Measurements from ENCODE around the gene SOHLH1.
"Not testable (repeated sequence)": the region's sequence is repeated elsewhere in the genome, so short reads cannot be mapped to it uniquely, and the experiment has no call there.

Gene SOHLH1

DNA sequence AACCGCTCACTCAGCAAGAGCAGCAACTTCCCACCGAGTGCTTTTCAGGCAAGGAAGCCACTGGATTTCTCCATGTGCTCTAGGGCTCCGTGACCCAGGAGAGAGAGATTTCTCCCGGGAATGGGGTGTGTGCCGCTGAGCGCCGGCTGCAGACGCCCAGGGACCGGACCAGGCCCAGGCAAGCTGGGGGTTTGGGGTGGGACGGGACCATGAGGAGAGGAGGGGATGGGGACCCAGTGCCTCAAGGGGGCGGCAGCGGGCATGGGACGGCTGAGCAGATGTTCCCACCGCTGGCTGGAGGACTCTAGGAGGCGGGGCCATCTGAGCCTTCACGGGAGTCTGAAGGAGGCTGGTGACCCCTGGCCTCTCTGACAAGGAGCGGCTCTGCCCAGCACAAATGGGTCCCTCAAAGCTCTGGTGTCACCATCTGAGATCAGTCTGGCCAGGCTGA, 27.7 kb downstream of the SOHLH1 start:
- TF ChIP-seq POLR2AphosphoS5 (IDR thresholded peaks at IDR 0.05; ENCODE audit: low read depth), result no peak
- no peak for TF ChIP-seq GABPA (IDR thresholded peaks at IDR 0.05; ENCODE audit: low read depth)
- TF ChIP-seq, protein P1, sequence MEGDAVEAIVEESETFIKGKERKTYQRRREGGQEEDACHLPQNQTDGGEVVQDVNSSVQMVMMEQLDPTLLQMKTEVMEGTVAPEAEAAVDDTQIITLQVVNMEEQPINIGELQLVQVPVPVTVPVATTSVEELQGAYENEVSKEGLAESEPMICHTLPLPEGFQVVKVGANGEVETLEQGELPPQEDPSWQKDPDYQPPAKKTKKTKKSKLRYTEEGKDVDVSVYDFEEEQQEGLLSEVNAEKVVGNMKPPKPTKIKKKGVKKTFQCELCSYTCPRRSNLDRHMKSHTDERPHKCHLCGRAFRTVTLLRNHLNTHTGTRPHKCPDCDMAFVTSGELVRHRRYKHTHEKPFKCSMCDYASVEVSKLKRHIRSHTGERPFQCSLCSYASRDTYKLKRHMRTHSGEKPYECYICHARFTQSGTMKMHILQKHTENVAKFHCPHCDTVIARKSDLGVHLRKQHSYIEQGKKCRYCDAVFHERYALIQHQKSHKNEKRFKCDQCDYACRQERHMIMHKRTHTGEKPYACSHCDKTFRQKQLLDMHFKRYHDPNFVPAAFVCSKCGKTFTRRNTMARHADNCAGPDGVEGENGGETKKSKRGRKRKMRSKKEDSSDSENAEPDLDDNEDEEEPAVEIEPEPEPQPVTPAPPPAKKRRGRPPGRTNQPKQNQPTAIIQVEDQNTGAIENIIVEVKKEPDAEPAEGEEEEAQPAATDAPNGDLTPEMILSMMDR (IDR thresholded peaks at IDR 0.05; ENCODE audit: insufficient read depth, low read length), result no peak
- TF ChIP-seq, protein P2, sequence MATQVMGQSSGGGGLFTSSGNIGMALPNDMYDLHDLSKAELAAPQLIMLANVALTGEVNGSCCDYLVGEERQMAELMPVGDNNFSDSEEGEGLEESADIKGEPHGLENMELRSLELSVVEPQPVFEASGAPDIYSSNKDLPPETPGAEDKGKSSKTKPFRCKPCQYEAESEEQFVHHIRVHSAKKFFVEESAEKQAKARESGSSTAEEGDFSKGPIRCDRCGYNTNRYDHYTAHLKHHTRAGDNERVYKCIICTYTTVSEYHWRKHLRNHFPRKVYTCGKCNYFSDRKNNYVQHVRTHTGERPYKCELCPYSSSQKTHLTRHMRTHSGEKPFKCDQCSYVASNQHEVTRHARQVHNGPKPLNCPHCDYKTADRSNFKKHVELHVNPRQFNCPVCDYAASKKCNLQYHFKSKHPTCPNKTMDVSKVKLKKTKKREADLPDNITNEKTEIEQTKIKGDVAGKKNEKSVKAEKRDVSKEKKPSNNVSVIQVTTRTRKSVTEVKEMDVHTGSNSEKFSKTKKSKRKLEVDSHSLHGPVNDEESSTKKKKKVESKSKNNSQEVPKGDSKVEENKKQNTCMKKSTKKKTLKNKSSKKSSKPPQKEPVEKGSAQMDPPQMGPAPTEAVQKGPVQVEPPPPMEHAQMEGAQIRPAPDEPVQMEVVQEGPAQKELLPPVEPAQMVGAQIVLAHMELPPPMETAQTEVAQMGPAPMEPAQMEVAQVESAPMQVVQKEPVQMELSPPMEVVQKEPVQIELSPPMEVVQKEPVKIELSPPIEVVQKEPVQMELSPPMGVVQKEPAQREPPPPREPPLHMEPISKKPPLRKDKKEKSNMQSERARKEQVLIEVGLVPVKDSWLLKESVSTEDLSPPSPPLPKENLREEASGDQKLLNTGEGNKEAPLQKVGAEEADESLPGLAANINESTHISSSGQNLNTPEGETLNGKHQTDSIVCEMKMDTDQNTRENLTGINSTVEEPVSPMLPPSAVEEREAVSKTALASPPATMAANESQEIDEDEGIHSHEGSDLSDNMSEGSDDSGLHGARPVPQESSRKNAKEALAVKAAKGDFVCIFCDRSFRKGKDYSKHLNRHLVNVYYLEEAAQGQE (IDR thresholded peaks at IDR 0.05; ENCODE audit: insufficient replicate concordance, low read depth), result no peak
- TF ChIP-seq SPI1 (IDR thresholded peaks at IDR 0.05; ENCODE audit: borderline replicate concordance, low read depth), result no peak
- no peaks in the 10 kb centered on the region for H3K27me3 ChIP-seq (ENCODE audit: insufficient read depth, poor library complexity, severe bottlenecking)
- DNase-seq (ENCODE audit: low read depth in 1 of 2, low spot score in 1 of 2), result no peak
- no peak overlapping the region for H3K4me3 ChIP-seq (replicated peaks; ENCODE audit: insufficient read depth, low read length)
- H3K27ac ChIP-seq (replicated peaks), result no peak overlapping the region

DNA sequence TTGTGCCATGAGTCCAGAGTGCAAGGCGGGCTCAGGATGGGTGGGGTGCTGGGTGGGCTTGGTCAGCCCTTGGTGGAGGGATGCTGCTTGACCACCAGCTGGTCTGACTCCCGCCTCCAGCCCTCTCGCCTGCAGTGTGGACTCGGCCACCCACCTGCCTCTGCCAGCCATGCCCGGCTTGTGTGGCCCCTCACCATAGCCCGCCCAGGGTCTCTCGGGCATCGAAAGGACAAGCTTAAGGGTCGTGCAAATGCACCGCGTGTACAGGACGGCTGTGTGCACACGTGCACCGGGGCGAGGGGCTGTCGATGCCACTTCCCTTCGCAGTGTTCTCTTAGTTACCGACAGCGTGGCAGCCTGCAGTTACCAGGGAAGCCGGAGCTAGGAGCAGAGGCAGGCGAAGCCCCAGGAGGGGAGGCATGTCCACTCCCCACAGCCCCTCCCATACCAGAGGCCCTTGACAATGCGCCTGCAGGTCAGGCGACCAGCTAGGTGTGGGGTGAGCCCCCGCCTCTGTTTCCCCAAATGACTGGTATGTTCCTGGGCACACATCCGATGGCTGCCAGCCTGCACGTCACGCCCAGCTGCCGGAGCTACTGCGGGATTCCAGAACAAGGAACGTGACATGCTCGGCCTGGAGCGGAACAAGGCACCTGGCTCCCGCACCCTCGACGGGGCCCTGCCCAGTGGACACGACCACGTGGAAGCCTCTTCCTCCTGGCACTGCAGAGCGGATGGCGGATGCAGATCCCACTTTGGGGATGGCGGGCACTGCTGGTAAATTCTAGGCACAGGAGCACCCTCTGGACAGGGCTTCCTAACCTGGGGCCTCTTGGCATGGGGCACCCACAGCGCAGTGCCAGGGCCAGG, 28.3 kb downstream of the SOHLH1 start:
- Histone ChIP-seq H3K27ac (replicated peaks) (no peak overlapping the region), H3K4me3 (replicated peaks; ENCODE audit: insufficient read depth, low read length) (no peak overlapping the region), H3K27me3 (ENCODE audit: insufficient read depth, poor library complexity, severe bottlenecking) (peaks cover 2% of the 10 kb centered on the region)
- no peak for DNase-seq (ENCODE audit: low read depth in 1 of 2, low spot score in 1 of 2)
- no peak for TF ChIP-seq SPI1 (IDR thresholded peaks at IDR 0.05; ENCODE audit: borderline replicate concordance, low read depth)
- no peak for TF ChIP-seq POLR2AphosphoS5 (IDR thresholded peaks at IDR 0.05; ENCODE audit: low read depth)
- no peak for TF ChIP-seq GABPA (IDR thresholded peaks at IDR 0.05; ENCODE audit: low read depth)

DNA sequence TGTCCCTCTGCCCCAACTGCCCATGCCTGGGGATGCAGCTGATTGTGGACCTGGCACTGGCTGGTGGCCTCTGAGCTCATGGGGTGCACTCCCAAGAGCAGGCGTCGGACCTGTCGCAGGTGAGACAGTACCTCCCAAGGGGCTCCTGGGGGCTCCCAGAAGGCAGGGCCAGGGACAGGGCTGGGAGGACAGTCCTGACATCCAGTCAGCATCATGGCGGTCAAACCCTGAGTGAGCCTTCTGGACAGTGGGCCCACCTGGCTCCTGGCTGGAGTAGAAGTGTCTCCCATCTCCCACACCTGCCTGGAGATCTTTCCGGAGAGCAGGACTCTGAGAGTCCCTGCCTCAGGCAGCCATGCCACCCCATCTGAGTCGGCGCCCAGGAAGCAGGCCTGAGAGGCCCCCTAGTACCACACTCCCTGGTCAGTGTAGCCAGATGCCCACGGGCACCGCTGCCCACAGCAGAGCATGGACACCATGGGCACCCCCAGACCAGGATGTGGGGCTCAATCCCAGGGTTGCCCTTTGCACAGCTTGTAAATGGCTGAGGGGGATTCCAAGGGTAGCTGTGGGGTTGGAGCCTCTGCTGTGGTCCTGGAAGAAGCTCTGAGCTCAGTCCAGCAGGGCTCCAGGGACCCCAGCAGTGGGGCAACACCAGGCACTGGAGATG, 29.5 kb downstream of the SOHLH1 start:
- peaks cover 2% of the 10 kb centered on the region for H3K27me3 ChIP-seq (ENCODE audit: insufficient read depth, poor library complexity, severe bottlenecking)
- no peak for DNase-seq (ENCODE audit: low read depth in 1 of 2, low spot score in 1 of 2)
- TF ChIP-seq POLR2AphosphoS5 (IDR thresholded peaks at IDR 0.05; ENCODE audit: low read depth) (no peak), SPI1 (IDR thresholded peaks at IDR 0.05; ENCODE audit: borderline replicate concordance, low read depth) (no peak), GABPA (IDR thresholded peaks at IDR 0.05; ENCODE audit: low read depth) (no peak)
- TF ChIP-seq, protein P2 (IDR thresholded peaks at IDR 0.05; ENCODE audit: insufficient replicate concordance, low read depth), result no peak
- TF ChIP-seq, protein P1 (IDR thresholded peaks at IDR 0.05; ENCODE audit: insufficient read depth, low read length), result no peak
- no peak overlapping the region for H3K4me3 ChIP-seq (replicated peaks; ENCODE audit: insufficient read depth, low read length)
- H3K27ac ChIP-seq (replicated peaks), result no peak overlapping the region

DNA sequence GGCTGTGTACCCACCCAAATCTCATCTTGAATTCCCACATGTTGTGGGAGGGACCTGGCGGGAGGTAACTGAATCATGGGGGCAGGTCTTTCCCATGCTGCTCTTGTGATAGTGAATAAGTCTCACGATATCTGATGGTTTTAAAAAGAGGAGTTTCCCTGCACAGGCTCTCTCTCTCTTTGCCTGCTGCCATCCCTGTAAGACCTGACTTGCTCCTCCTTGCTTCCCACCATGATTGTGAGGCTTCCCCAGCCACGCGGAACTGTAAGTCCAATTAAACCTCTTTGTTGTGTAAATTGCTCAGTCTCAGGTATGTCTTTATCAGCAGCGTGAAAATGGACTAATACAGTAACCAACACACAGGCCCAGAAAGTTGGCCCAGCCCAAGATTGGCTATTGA, 30.3 kb downstream of the SOHLH1 start:
- not testable (repeated sequence) for DNase-seq (ENCODE audit: low read depth in 1 of 2, low spot score in 1 of 2); H3K27ac ChIP-seq (replicated peaks); H3K4me3 ChIP-seq (replicated peaks; ENCODE audit: insufficient read depth, low read length); H3K27me3 ChIP-seq (ENCODE audit: insufficient read depth, poor library complexity, severe bottlenecking)
